T-cell (primary cell): ENCODE results near the gene ZNF496. TPM values are rescaled to one million over a fixed set of nuclear protein-coding genes. Genes with fewer than 3 reads are reported as not detected.
"Not testable (repeated sequence)": the region's sequence is repeated elsewhere in the genome, so short reads cannot be mapped to it uniquely, and the experiment has no call there.

Experiments
- ATAC-seq, 4 experiments: fragments of 200-7000 bp in 3 of 4; fragments of 150-1000 bp in 1 of 4; cut with Tn5 transposase; replicated peaks in 1 of 4; 1 replicate in 3 of 4; 2 replicates in 1 of 4; pipeline ENCODE4 v1.10.0; 2021; ENCODE audit warnings: moderate library complexity in 3 of 4, mild to moderate bottlenecking in 2 of 4, moderate number of reproducible peaks in 1 of 4
- CTCF ChIA-PET, 2 donors: fragments of 300-600 bp; sonication (Branson Sonifier 250); formaldehyde crosslinking; loops; one replicate each; lab custom pipeline; 2022; ENCODE audit warnings: antibody characterized with exemption in 2 of 2; lab: Charles Lee
- POLR2A ChIA-PET, 2 donors: fragments of 300-600 bp; sonication (Branson Sonifier 250); formaldehyde crosslinking; loops; one replicate each; lab custom pipeline; 2022; ENCODE audit warnings: antibody characterized with exemption in 2 of 2; lab: Charles Lee
- DNase-seq, 35 experiments: peaks; one replicate each; pipeline versions ENCODE4 v3.0.0 to v3.0.0-alpha.2; 2013 to 2023
- H3K27ac ChIP-seq: one replicate; pipeline ENCODE4 v1.5.1; 2013; ENCODE audit warnings: low read length
- H3K27me3 ChIP-seq, 2 experiments: replicated peaks in 1 of 2; 1 replicate in 1 of 2; 2 replicates in 1 of 2; pipeline versions ENCODE4 v1.6.1 to v1.7.0; 2013; ENCODE audit warnings: low read length in 1 of 2, mixed read lengths in 1 of 2; ENCODE audit not compliant: control insufficient read depth in 2 of 2, insufficient read depth in 2 of 2; ENCODE audit errors: extremely low read depth in 1 of 2
- H3K36me3 ChIP-seq, 2 donors: 1 replicate in 1 of 2; 2 replicates in 1 of 2; pipeline versions ENCODE4 v1.6.1 to v1.7.0; 2013; ENCODE audit warnings: low read length in 1 of 2; ENCODE audit not compliant: control insufficient read depth in 2 of 2, insufficient read depth in 1 of 2; ENCODE audit errors: extremely low read depth in 1 of 2
- H3K4me1 ChIP-seq, 2 experiments: 1 replicate in 1 of 2; 2 replicates in 1 of 2; pipeline versions ENCODE4 v1.6.1 to v1.7.0; 2013; ENCODE audit warnings: low read length in 2 of 2, mixed read lengths in 1 of 2; ENCODE audit not compliant: insufficient read depth in 2 of 2, control insufficient read depth in 1 of 2; ENCODE audit errors: extremely low read depth in 1 of 2
- H3K4me3 ChIP-seq, 2 donors: 1 replicate in 1 of 2; 2 replicates in 1 of 2; pipeline versions ENCODE4 v1.5.1 to v1.7.0; 2013; ENCODE audit warnings: mild to moderate bottlenecking in 2 of 2, low read length in 1 of 2, moderate library complexity in 1 of 2; ENCODE audit not compliant: control insufficient read depth in 1 of 2; ENCODE audit errors: extremely low read depth in 1 of 2
- H3K9me3 ChIP-seq: 2 replicates; pipeline ENCODE4 v1.7.0; 2013
- H3K27ac Mint-ChIP-seq, 2 donors: one replicate each; pipeline ENCODE4 v1.8.0; 2020 to 2021; ENCODE audit warnings: mild to moderate bottlenecking in 2 of 2, mixed read lengths in 2 of 2
- H3K27me3 Mint-ChIP-seq, 2 donors: one replicate each; pipeline ENCODE4 v1.8.0; 2021 to 2022; ENCODE audit warnings: mixed read lengths in 2 of 2
- H3K36me3 Mint-ChIP-seq: one replicate; pipeline ENCODE4 v1.8.0; 2021; ENCODE audit warnings: mixed read lengths
- H3K4me1 Mint-ChIP-seq, 3 donors: one replicate each; pipeline ENCODE4 v1.8.0; 2020 to 2022; ENCODE audit warnings: mixed read lengths in 3 of 3, mild to moderate bottlenecking in 1 of 3
- H3K4me3 Mint-ChIP-seq, 3 donors: one replicate each; pipeline ENCODE4 v1.8.0; 2020 to 2022; ENCODE audit warnings: mild to moderate bottlenecking in 3 of 3, mixed read lengths in 3 of 3, moderate library complexity in 3 of 3
- H3K9me3 Mint-ChIP-seq, 3 donors: one replicate each; pipeline ENCODE4 v1.8.0; 2020 to 2022; ENCODE audit warnings: mixed read lengths in 3 of 3
- WGBS: methylation state at CpG from one replicate; pipeline ENCODE4 v1.1.5; 2013; ENCODE audit warnings: missing lambda C conversion rate; ENCODE audit not compliant: insufficient coverage; 5-methylcytosine and 5-hydroxymethylcytosine counted together
- total RNA-seq, 35 experiments: library from RNA in 6 of 35; stranded (reverse) in 6 of 35; fragments of 120-200 nt in 1 of 35; gene quantifications; one replicate each; pipeline versions ENCODE4 v1.2.1 to v1.2.4 and lab custom pipeline; 2013 to 2026

The ZNF496 gene
- total RNA-seq, 5 donors from 2014 or later (not counting 1 experiment from before 2014, with no cell fraction given) = 12.2 to 29.3 (median 23.6) TPM

- no peak for DNase-seq
- whole genome bisulfite sequencing = no CpG with 5 or more reads among the region's 4 CpGs
- H3K27me3 ChIP-seq = peaks cover 0 to 30% of the 10 kb centered on the region in 2 experiments
- peak overlapping the region in 1 of 2 donors; percentile 5 for H3K27ac Mint-ChIP-seq
- H3K27me3 Mint-ChIP-seq = peaks cover 24 to 43% of the 10 kb centered on the region in 2 donors
- ATAC-seq = no peak
- no peaks in the 10 kb centered on the region for H3K4me1 ChIP-seq
- H3K4me3 ChIP-seq = no peak overlapping the region
- H3K27ac ChIP-seq = no peak overlapping the region
- H3K9me3 ChIP-seq = no peaks in the 10 kb centered on the region
- H3K36me3 ChIP-seq = no peaks in the 10 kb centered on the region
- no peaks in the 10 kb centered on the region for H3K4me1 Mint-ChIP-seq
- POLR2A ChIA-PET = no interaction called here
- H3K9me3 Mint-ChIP-seq = no peaks in the 10 kb centered on the region
- no peak overlapping the region for H3K4me3 Mint-ChIP-seq
- CTCF ChIA-PET = no interaction called here
- no peaks in the 10 kb centered on the region for H3K36me3 Mint-ChIP-seq
Observed at GRCh38 chr1:247366926-247367645, 35.4 kb upstream of the ZNF496 start.

GRCh38 chr1:247366345-247366744 is 34.7 kb upstream of the ZNF496 start:
- H3K36me3 Mint-ChIP-seq, CTCF ChIA-PET, H3K27ac ChIP-seq, H3K4me1 ChIP-seq, H3K9me3 Mint-ChIP-seq, H3K4me3 Mint-ChIP-seq, H3K4me3 ChIP-seq, H3K27ac Mint-ChIP-seq, H3K4me1 Mint-ChIP-seq, H3K9me3 ChIP-seq, POLR2A ChIA-PET, H3K36me3 ChIP-seq, ATAC-seq, DNase-seq: not testable (repeated sequence)
- H3K27me3 Mint-ChIP-seq = peaks cover 26 to 40% of the 10 kb centered on the region in 2 donors
- no CpG with 5 or more reads among the region's 1 CpG for WGBS
- H3K27me3 ChIP-seq = peaks cover 0 to 26% of the 10 kb centered on the region in 2 experiments

GRCh38 chr1:247365023-247365422 is 33.4 kb upstream of the ZNF496 start:
- WGBS = no CpG with 5 or more reads among the region's 7 CpGs
- DNase-seq = no peak

GRCh38 chr1:247363000-247363399 is 31.3 kb upstream of the ZNF496 start:
- not testable (repeated sequence) for H3K9me3 ChIP-seq, H3K9me3 Mint-ChIP-seq, H3K36me3 Mint-ChIP-seq, H3K4me1 Mint-ChIP-seq, H3K36me3 ChIP-seq, H3K27ac ChIP-seq, H3K4me3 ChIP-seq, ATAC-seq, H3K4me3 Mint-ChIP-seq, H3K4me1 ChIP-seq, H3K27ac Mint-ChIP-seq, DNase-seq
- ChIA-PET CTCF (interaction anchor here in 1 of 2 donors (1.5 kb wide), 1 partner anchor 10 kb away, joined by 3 read pairs; no protein-coding TSS in a partner anchor), POLR2A (interaction anchor here in 1 of 2 donors (0.6 kb wide), 1 partner anchor 1460 kb away, joined by 6 read pairs; no protein-coding TSS in a partner anchor)
- H3K27me3 Mint-ChIP-seq = peaks cover 36 to 57% of the 10 kb centered on the region in 2 donors
- H3K27me3 ChIP-seq = peaks cover 0 to 27% of the 10 kb centered on the region in 2 experiments
- whole genome bisulfite sequencing = no CpG with 5 or more reads among the region's 1 CpG

More at GRCh38 chr1:247365023-247365422, 33.4 kb upstream of the ZNF496 start:
- Histone ChIP-seq H3K4me3 (no peak overlapping the region), H3K4me1 (no peaks in the 10 kb centered on the region), H3K27me3 (peaks cover 0 to 31% of the 10 kb centered on the region in 2 experiments), H3K27ac (no peak overlapping the region), H3K9me3 (no peaks in the 10 kb centered on the region), H3K36me3 (no peaks in the 10 kb centered on the region)
- ATAC-seq = no peak
- Mint-ChIP-seq H3K27me3 (peaks cover 32 to 48% of the 10 kb centered on the region in 2 donors), H3K9me3 (no peaks in the 10 kb centered on the region), H3K4me1 (peaks cover 6 to 8% (median 7%) of the 10 kb centered on the region in 3 donors), H3K27ac (no peak overlapping the region), H3K36me3 (no peaks in the 10 kb centered on the region), H3K4me3 (no peak overlapping the region)
- POLR2A ChIA-PET = no interaction called here
- CTCF ChIA-PET = no interaction called here

DNA sequence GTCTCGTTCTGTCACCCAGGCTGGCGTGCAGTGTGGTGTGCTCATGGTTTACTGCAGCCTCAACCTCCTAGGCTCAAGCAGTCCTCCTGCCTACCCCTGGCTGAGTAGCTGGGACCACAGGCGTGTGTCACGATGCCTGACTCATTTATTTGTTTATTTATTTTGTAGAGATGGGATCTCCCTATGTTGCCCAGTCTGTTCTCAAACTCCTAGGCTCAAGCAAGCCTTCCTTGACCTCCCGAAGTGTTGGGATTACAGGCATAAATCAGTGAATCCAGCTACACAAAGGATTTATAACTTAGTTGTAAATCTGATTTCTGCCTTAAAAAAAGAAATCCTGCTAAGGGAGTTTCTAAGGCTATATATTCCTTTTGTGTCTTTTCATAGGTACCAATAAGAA is 30.5 kb upstream of the ZNF496 start:
- Mint-ChIP-seq H3K4me1 (peaks cover 6 to 8% (median 7%) of the 10 kb centered on the region in 3 donors), H3K4me3 (no peak overlapping the region), H3K9me3 (no peaks in the 10 kb centered on the region), H3K27ac (no peak overlapping the region), H3K27me3 (peaks cover 32 to 60% of the 10 kb centered on the region in 2 donors), H3K36me3 (no peaks in the 10 kb centered on the region)
- no peak overlapping the region for H3K27ac ChIP-seq
- POLR2A ChIA-PET = no interaction called here
- no peaks in the 10 kb centered on the region for H3K9me3 ChIP-seq
- CTCF ChIA-PET = interaction anchor here (0.7 to 1.5 kb wide), 4 partner anchors 11 to 126 kb away, joined by 3 read pairs; no protein-coding TSS in a partner anchor
- no CpG with 5 or more reads among the region's 5 CpGs for WGBS
- H3K4me1 ChIP-seq = no peaks in the 10 kb centered on the region
- no peaks in the 10 kb centered on the region for H3K36me3 ChIP-seq
- DNase-seq (no peak), ATAC-seq (no peak)
- peaks cover 0 to 29% of the 10 kb centered on the region in 2 experiments for H3K27me3 ChIP-seq
- no peak overlapping the region for H3K4me3 ChIP-seq

GRCh38 chr1:247360991-247361731 is 29.5 kb upstream of the ZNF496 start:
- no peak overlapping the region for H3K27ac Mint-ChIP-seq
- peaks cover 27 to 56% of the 10 kb centered on the region in 2 donors for H3K27me3 Mint-ChIP-seq
- 7% methylated on average over 7 of the region's 11 CpGs for WGBS
- ChIA-PET CTCF (interaction anchor here in 1 of 2 donors (1.0 kb wide), 1 partner anchor 14 kb away, joined by 3 read pairs; no protein-coding TSS in a partner anchor), POLR2A (no interaction called here)
- Histone ChIP-seq H3K36me3 (no peaks in the 10 kb centered on the region), H3K9me3 (no peaks in the 10 kb centered on the region), H3K27ac (no peak overlapping the region), H3K4me3 (no peak overlapping the region), H3K4me1 (no peaks in the 10 kb centered on the region), H3K27me3 (peaks cover 0 to 27% of the 10 kb centered on the region in 2 experiments)
- H3K9me3 Mint-ChIP-seq = no peaks in the 10 kb centered on the region
- no peak for ATAC-seq
- no peak for DNase-seq
- H3K4me3 Mint-ChIP-seq = no peak overlapping the region
- H3K36me3 Mint-ChIP-seq = peaks cover 3% of the 10 kb centered on the region
- peaks cover 6 to 8% (median 7%) of the 10 kb centered on the region in 3 donors for H3K4me1 Mint-ChIP-seq
